HepG2 (cell line): Measurements from ENCODE around the gene STX12. TPM values are rescaled to one million over a fixed set of nuclear protein-coding genes. Genes with fewer than 3 reads are reported as not detected.

Source experiments
- ATAC-seq: fragments of 200-7000 bp; cut with Tn5 transposase; 3 replicates; pipeline ENCODE4 v1.9.1; 2020; ENCODE audit warnings: mild to moderate bottlenecking, moderate library complexity
- BruUV-seq: library from RNA; stranded (reverse); fragments of 400-500 nt; replicated peaks from 2 replicates; lab custom pipeline; 2021; lab: Mats Ljungman, UMichigan
- CTCF ChIA-PET: fragments of 300-600 bp; formaldehyde crosslinking; extraction: SDS; loops from one replicate; lab custom pipeline; 2021; ENCODE audit warnings: low total read pairs, inconsistent platforms, low intra/inter-chr PET ratio; lab: Yijun Ruan, JAX
- POLR2A ChIA-PET: fragments of 350-600 bp; sonication (Branson Sonifier 250); formaldehyde crosslinking; loops from one replicate; lab custom pipeline; 2020; ENCODE audit warnings: antibody characterized with exemption, inconsistent platforms; lab: Yijun Ruan, JAX
- DNase-seq: peaks from one replicate; pipeline ENCODE4 v3.0.0-alpha.2; 2015; ENCODE audit warnings: low spot score
- FAIRE-seq: peaks from 3 replicates; lab custom pipeline; 2011; peaks lifted over from hg19 to GRCh38; lab: Jason Lieb, UNC
- H2AFZ ChIP-seq: one replicate; pipeline ENCODE4 v1.6.1; 2011; ENCODE audit warnings: low read length, inconsistent platforms
- H3K27ac ChIP-seq: fragments of 300-600 bp; 3 replicates; pipeline ENCODE4 v1.8.0; 2011; ENCODE audit warnings: mixed run types, mild to moderate bottlenecking, mixed read lengths, low read length, inconsistent platforms; ENCODE audit not compliant: insufficient read depth; ENCODE audit errors: extremely low read length
- H3K27me3 ChIP-seq, 2 experiments: fragments of 200-600 bp in 1 of 2; 2 replicates in 1 of 2; 3 replicates in 1 of 2; pipeline versions ENCODE4 v1.6.0 to v1.8.0; 2011; ENCODE audit warnings: low read length in 2 of 2, mild to moderate bottlenecking in 2 of 2, moderate library complexity in 2 of 2, inconsistent platforms in 1 of 2; ENCODE audit not compliant: insufficient read depth in 2 of 2, control insufficient read depth in 1 of 2
- H3K36me3 ChIP-seq, 2 experiments: fragments of 200-600 bp in 1 of 2; replicated peaks in 1 of 2; 2 replicates in 1 of 2; 3 replicates in 1 of 2; pipeline versions ENCODE4 v1.5.1 to v1.8.0; 2011; ENCODE audit warnings: low read length in 2 of 2, inconsistent platforms in 1 of 2; ENCODE audit not compliant: insufficient read depth in 2 of 2, control insufficient read depth in 1 of 2
- H3K4me1 ChIP-seq: 2 replicates; pipeline ENCODE4 v1.5.1; 2012; ENCODE audit warnings: low read length, inconsistent platforms; ENCODE audit not compliant: insufficient read depth
- H3K4me2 ChIP-seq: 2 replicates; pipeline ENCODE4 v1.6.0; 2011; ENCODE audit warnings: low read depth, low read length, inconsistent platforms
- H3K4me3 ChIP-seq, 3 experiments: fragments of 200-600 bp in 1 of 3; sonication (generic), shearing (Covaris generic) in 1 of 3; replicated peaks in 1 of 3; 2 replicates each; pipeline ENCODE4 v1.5.1; 2011 to 2016; ENCODE audit warnings: low read length in 3 of 3, inconsistent platforms in 2 of 3, low read depth in 2 of 3, mild to moderate bottlenecking in 2 of 3, control low read depth in 1 of 3, mixed read lengths in 1 of 3; ENCODE audit not compliant: insufficient read depth in 1 of 3
- H3K79me2 ChIP-seq: one replicate; pipeline ENCODE4 v1.6.1; 2011; ENCODE audit warnings: low read length, inconsistent platforms; ENCODE audit not compliant: insufficient read depth
- H3K9ac ChIP-seq: 2 replicates; pipeline ENCODE4 v1.6.0; 2011; ENCODE audit warnings: mild to moderate bottlenecking, low read depth, low read length, inconsistent platforms; ENCODE audit not compliant: insufficient read depth
- H3K9me3 ChIP-seq: 2 replicates; pipeline ENCODE4 v1.5.1; 2012; ENCODE audit warnings: mild to moderate bottlenecking, low read length
- H4K20me1 ChIP-seq: 2 replicates; pipeline ENCODE4 v1.6.0; 2011; ENCODE audit warnings: inconsistent platforms, mild to moderate bottlenecking, low read length, moderate library complexity; ENCODE audit not compliant: insufficient read depth
- MAZ ChIP-seq, 2 experiments: sonication (generic) in 1 of 2; formaldehyde crosslinking in 1 of 2; IDR thresholded peaks; 2 replicates each; pipeline versions ENCODE4 v1.5.0 to v1.6.1; 2012 to 2020; ENCODE audit warnings: low read depth in 2 of 2, mild to moderate bottlenecking in 2 of 2, borderline replicate concordance in 1 of 2, improper control_type of control experiment in 1 of 2, low read length in 1 of 2, missing genetic modification reagents in 1 of 2, moderate library complexity in 1 of 2
- NAIF1 ChIP-seq: sonication (generic); formaldehyde crosslinking; IDR thresholded peaks from 2 replicates; pipeline ENCODE4 v1.5.0; 2020; ENCODE audit warnings: mild to moderate bottlenecking, missing genetic modification reagents, borderline replicate concordance
- PHF5A ChIP-seq: IDR thresholded peaks from one replicate; pipeline ENCODE4 v1.6.1; 2018; ENCODE audit warnings: low read depth, missing genetic modification reagents; ENCODE audit not compliant: unreplicated experiment
- SRF ChIP-seq: IDR thresholded peaks from 2 replicates; pipeline ENCODE4 v1.6.1; 2011; ENCODE audit warnings: mild to moderate bottlenecking, low read depth, low read length, moderate library complexity
- ZNF10 ChIP-seq: sonication (generic); formaldehyde crosslinking; IDR thresholded peaks from 2 replicates; pipeline ENCODE4 v1.4.0; 2020; ENCODE audit warnings: mild to moderate bottlenecking, low read depth, missing genetic modification reagents, borderline replicate concordance
- ZNF121 ChIP-seq: sonication (generic); formaldehyde crosslinking; IDR thresholded peaks from 2 replicates; pipeline ENCODE4 v1.5.0; 2020; ENCODE audit warnings: mild to moderate bottlenecking, missing genetic modification reagents
- WGBS: methylation state at CpG from one replicate; pipeline ENCODE4 v1.1.6; 2017; ENCODE audit warnings: low lambda C conversion rate; 5-methylcytosine and 5-hydroxymethylcytosine counted together
- in situ Hi-C: cut with HindIII; loops from 2 replicates; pipeline ENCODE4 v1.10.0; 2017; ENCODE audit warnings: low pct_unique_long_range_greater_than_20kb; ENCODE audit not compliant: extremely low pct_ligation_motif_present
- intact Hi-C: fragments of 100-400 bp; cut with micrococcal nuclease; formaldehyde crosslinking; loops from one replicate; pipeline ENCODE4 v1.10.0; 2022; ENCODE audit not compliant: unreplicated experiment
- polyA plus RNA-seq, 8 experiments: library from polyadenylated mRNA; depleted of rRNA in 3 of 8; stranded (reverse) in 7 of 8; unstranded in 1 of 8; fragments of >200 nt; fragmentation: Illumina TruSeq in 4 of 8; extraction: Trizol in 4 of 8; gene quantifications; 2 replicates each; pipeline versions ENCODE4 v1.2.1 to v1.2.3, GENCODE V29; 2011 to 2016; ENCODE audit warnings: low read depth in 4 of 8, missing spikeins in 1 of 8, mixed read lengths in 1 of 8; ENCODE audit not compliant: insufficient read depth in 1 of 8
- total RNA-seq, 5 experiments: library from RNA; depleted of rRNA; stranded (reverse); fragments of >200 nt; fragmentation: Illumina TruSeq; extraction: Trizol; gene quantifications; 2 replicates each; pipeline ENCODE4 v1.2.3, GENCODE V29; 2016; ENCODE audit warnings: low read depth in 1 of 5

Gene STX12
- total and polyA plus RNA-seq, 2 of the 13 experiments (the other 11 are each of a cell fraction or from before 2014, with no cell fraction given): 9.0 to 19.7 TPM

- no peaks in the 10 kb centered on the region; a peak in 1 of 5 replicates for H3K27me3 ChIP-seq
- peak overlapping the region; percentile 77 to 98 (median 88) for H3K4me3 ChIP-seq
- H3K27ac ChIP-seq: no peak overlapping the region
- ChIA-PET POLR2A (interaction anchor here (0.6 to 2.8 kb wide), 21 partner anchors 8 to 810 kb away, joined by 3 to 45 read pairs (median 4); partner anchors contain the start of genes EYA3, FAM76A, IFI6 and MED18), CTCF (no interaction called here)
- peak overlapping the region; percentile 91 for H2AFZ ChIP-seq
- H3K4me2 ChIP-seq: peak overlapping the region; percentile 63
- peaks cover 36% of the 10 kb centered on the region for H3K4me1 ChIP-seq
- intact Hi-C loops (loop anchor here (2.0 to 5.0 kb wide), 3 partner anchors 47 to 100 kb away; partner anchors contain the start of genes FAM76A, IFI6 and PPP1R8), in situ Hi-C loops (no loop called here)
- no peak for FAIRE-seq
- peaks cover 23% of the 10 kb centered on the region for H3K79me2 ChIP-seq
- TSS peak; percentile 84 for BruUV-seq
- H4K20me1 ChIP-seq: no peaks in the 10 kb centered on the region
- H3K9ac ChIP-seq: peak overlapping the region; percentile 49
- TF ChIP-seq ZNF10 (no peak), NAIF1 (CRISPR knock-in tag) (0 out of 2 replicates have a peak, but pooled peaks have one; percentile 5), PHF5A (CRISPR knock-in tag) (no peak), MAZ (IDR thresholded peaks at IDR 0.05; ENCODE audit: borderline replicate concordance, low read depth, low read length) (no peak), MAZ (CRISPR knock-in tag; IDR thresholded peaks at IDR 0.05; ENCODE audit: low read depth) (no peak), SRF (peak; percentile 60; the same call in 1 of the 2 replicates), ZNF121 (CRISPR knock-in tag) (0 out of 2 replicates have a peak, but pooled peaks have one; percentile 1)
- TF ChIP-seq, all 625 proteins: peak for 3
- ATAC-seq (no peak), DNase-seq (no peak)
- 51% methylated on average over 18 of the region's 18 CpGs for WGBS
- Histone ChIP-seq H3K9me3 (no peaks in the 10 kb centered on the region), H3K36me3 (no peaks in the 10 kb centered on the region; a peak in 1 of 5 replicates)
Measured at GRCh38 chr1:27772036-27772931, 735 bp upstream of the STX12 start.
